HG03521 (cell line): Measurements from ENCODE around the gene HRG.

Experiments used
- ATAC-seq: cut with Tn5 transposase; IDR thresholded peaks from one replicate; pipeline ENCODE4 v1.9.1; 2021; ENCODE audit warnings: mild to moderate bottlenecking, moderate library complexity; ENCODE audit not compliant: unreplicated experiment

The HRG gene

DNA sequence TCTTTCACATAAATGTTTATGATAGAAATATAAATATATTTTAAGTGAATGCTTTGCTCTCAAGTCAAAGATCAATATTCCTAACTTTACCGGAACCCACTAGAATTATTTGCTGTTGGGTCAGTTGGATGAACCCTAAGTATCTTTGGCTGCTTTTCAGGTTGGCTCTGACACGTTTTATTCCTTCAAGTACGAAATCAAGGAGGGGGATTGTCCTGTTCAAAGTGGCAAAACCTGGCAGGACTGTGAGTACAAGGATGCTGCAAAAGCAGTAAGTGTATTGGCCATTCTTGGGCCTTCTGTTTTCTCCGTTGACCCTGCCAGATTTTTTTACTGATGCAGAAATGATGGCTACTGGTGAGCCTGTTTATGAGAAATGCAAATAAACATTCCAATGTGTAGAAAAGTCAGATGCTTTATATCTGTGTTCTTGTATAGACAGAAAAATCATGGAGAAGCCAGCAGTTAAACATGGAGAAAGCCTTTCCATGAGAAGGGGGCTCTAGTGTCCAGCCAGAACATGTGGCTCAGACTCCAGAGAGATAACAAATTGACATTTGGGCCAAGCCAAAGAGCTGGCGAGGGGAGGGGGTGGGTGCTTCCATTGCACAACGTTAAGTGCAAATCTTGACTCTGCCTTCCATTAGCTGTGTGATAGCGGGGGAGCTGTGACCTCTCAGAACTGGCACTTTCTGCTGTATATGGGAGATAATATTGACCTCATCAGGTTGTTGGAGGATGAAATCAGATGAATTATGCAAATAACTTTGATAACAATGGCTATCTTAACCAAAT, 54.3 kb downstream of the HRG start:
- no peak for ATAC-seq

DNA sequence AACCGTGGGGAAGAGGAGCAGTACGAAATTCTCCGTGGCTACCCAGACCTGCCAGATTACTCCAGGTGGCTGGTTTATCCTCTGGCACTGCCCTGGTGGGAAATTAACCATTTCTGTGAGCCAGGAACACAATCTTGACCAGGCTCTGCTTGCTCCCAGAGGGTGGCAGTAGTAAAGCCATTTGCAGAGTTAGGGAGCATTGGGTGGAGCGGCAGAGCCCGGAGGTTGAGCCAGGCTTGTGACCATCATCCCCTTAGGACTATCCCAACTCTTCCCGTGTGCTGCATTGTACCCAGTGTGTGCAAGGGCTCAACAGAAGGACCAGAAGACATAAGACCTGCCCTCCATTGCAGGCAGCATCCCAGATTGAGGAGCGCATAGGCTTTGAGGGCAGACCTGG, 56.6 kb downstream of the HRG start:
- ATAC-seq = no peak

DNA sequence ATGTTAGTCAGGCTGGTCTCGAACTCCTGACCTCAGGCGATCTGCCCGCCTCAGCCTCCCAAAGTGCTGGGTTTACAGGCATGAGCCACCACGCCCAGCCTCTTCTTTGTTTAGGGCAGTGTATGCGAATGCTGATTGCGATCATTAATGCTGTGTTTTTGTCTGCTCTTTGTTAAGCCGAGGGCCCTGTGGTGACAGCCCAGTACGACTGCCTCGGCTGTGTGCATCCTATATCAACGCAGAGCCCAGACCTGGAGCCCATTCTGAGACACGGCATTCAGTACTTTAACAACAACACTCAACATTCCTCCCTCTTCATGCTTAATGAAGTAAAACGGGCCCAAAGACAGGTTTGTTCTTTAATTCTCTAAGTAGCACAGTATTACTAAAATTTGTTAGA, 59.1 kb downstream of the HRG start:
- no peak for ATAC-seq
